NCI-H187 (cell line): Measurements from ENCODE around the gene CTSL.

ENCODE experiments used
- DNase-seq, 2 experiments: peaks; one replicate each; lab custom pipeline; 2025; lab: John Stamatoyannopoulos, UW

The CTSL gene

GRCh38 chr9:87725900-87726709 lies at the start of gene CTSL:
CTSL (plus strand) TSS chr9:87726119; CDS start chr9:87727604, 1,485 bp downstream.
- DNase-seq: no peak

- no peak for DNase-seq
Measured at GRCh38 chr9:87676976-87677775, 48.7 kb upstream of the CTSL start.

- no peak for DNase-seq
Measured at GRCh38 chr9:87677776-87678587, 47.9 kb upstream of the CTSL start.

- no peak for DNase-seq
Measured at GRCh38 chr9:87678650-87679355, 47.1 kb upstream of the CTSL start.

- DNase-seq: no peak
Measured at GRCh38 chr9:87681271-87682061, 44.5 kb upstream of the CTSL start.

- DNase-seq: no peak
Measured at GRCh38 chr9:87682085-87682484, 43.8 kb upstream of the CTSL start.

- no peak for DNase-seq
Measured at GRCh38 chr9:87682618-87683017, 43.3 kb upstream of the CTSL start.

- DNase-seq: no peak
Measured at GRCh38 chr9:87683751-87684626, 41.9 kb upstream of the CTSL start.

GRCh38 chr9:87684627-87685219 lies 41.2 kb upstream of the CTSL start:
- DNase-seq: no peak

GRCh38 chr9:87685441-87685840 lies 40.5 kb upstream of the CTSL start:
- no peak for DNase-seq

- DNase-seq: no peak
Measured at GRCh38 chr9:87685871-87686519, 39.9 kb upstream of the CTSL start.

GRCh38 chr9:87686520-87687090 lies 39.3 kb upstream of the CTSL start:
- DNase-seq: no peak

GRCh38 chr9:87687207-87687606 lies 38.7 kb upstream of the CTSL start:
- DNase-seq: no peak

GRCh38 chr9:87694236-87694755 lies 31.6 kb upstream of the CTSL start:
- no peak for DNase-seq

- no peak for DNase-seq
Measured at GRCh38 chr9:87695523-87695922, 30.4 kb upstream of the CTSL start.

GRCh38 chr9:87696641-87697040 lies 29.3 kb upstream of the CTSL start:
- no peak for DNase-seq

GRCh38 chr9:87698069-87698809 lies 27.7 kb upstream of the CTSL start:
- DNase-seq: no peak

- no peak for DNase-seq
Measured at GRCh38 chr9:87699835-87700234, 26.1 kb upstream of the CTSL start.
